Fibroblast of skin of left biceps (primary cell): Measurements from ENCODE around the gene SERTAD2.

Experiments used
- DNase-seq, 2 experiments: peaks; one replicate each; pipeline ENCODE4 v3.0.0-alpha.2; 2013; ENCODE audit warnings: low read depth in 2 of 2

SERTAD2 gene

GRCh38 chr2:64581777-64582539 lies 71.8 kb downstream of the SERTAD2 start:
- DNase-seq = no peak
